Ishikawa (cell line): Measurements from ENCODE around the gene CCDC7.

Experiments used
- CEBPB ChIP-seq: IDR thresholded peaks from 2 replicates; pipeline ENCODE4 v1.6.1; 2012
- CREB1 ChIP-seq: IDR thresholded peaks from 2 replicates; pipeline ENCODE4 v1.6.1; 2012; ENCODE audit warnings: low read depth
- EGR1 ChIP-seq: IDR thresholded peaks from 2 replicates; pipeline ENCODE4 v1.6.1; 2012
- EP300 ChIP-seq: IDR thresholded peaks from 2 replicates; pipeline ENCODE4 v1.6.1; 2012; ENCODE audit warnings: borderline replicate concordance
- FOXM1 ChIP-seq: IDR thresholded peaks from 2 replicates; pipeline ENCODE4 v1.6.1; 2012; ENCODE audit warnings: low read depth, borderline replicate concordance
- NFIC ChIP-seq: IDR thresholded peaks from 2 replicates; pipeline ENCODE4 v1.6.1; 2012
- RAD21 ChIP-seq: IDR thresholded peaks from 2 replicates; pipeline ENCODE4 v1.6.1; 2012; ENCODE audit warnings: low read depth
- TAF1 ChIP-seq: IDR thresholded peaks from 2 replicates; pipeline ENCODE4 v1.6.1; 2012; ENCODE audit warnings: low read depth, mild to moderate bottlenecking
- TCF12 ChIP-seq: IDR thresholded peaks from 2 replicates; pipeline ENCODE4 v1.6.1; 2012; ENCODE audit warnings: low read depth
- TEAD4 ChIP-seq: IDR thresholded peaks from 2 replicates; pipeline ENCODE4 v1.6.1; 2012
- USF1 ChIP-seq: IDR thresholded peaks from 2 replicates; pipeline ENCODE4 v1.6.1; 2012
- YY1 ChIP-seq: IDR thresholded peaks from 2 replicates; pipeline ENCODE4 v1.6.1; 2012; ENCODE audit warnings: low read depth
- ZBTB7A ChIP-seq: IDR thresholded peaks from 2 replicates; pipeline ENCODE4 v1.6.1; 2012; ENCODE audit warnings: low read depth
- TF ChIP-seq, protein P1 (sequence below): IDR thresholded peaks from 2 replicates; pipeline ENCODE4 v1.6.1; 2012
- TF ChIP-seq, protein P2 (sequence below): IDR thresholded peaks from 2 replicates; pipeline ENCODE4 v1.6.1; 2012; ENCODE audit warnings: low read depth, mild to moderate bottlenecking

CCDC7 gene

DNA sequence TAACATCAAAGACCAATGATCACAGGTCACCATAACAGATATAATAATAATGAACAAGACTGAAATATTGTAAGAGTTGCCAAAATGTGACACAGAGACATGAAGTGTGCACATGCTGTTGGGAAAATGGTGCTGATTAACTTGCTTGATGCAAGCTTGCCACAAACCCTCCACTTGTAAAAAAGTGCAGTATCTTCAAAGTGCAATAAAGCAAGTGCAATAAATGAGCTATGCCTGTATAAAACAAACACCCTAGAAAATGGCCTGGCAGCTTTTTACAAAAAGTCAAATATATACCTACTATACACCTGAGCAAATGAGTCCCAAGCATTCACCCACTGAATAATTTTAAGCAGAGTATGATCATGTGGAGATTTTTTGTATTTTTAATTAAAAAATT lies 9.7 kb upstream of the CCDC7 start:
- TF ChIP-seq, protein P1, sequence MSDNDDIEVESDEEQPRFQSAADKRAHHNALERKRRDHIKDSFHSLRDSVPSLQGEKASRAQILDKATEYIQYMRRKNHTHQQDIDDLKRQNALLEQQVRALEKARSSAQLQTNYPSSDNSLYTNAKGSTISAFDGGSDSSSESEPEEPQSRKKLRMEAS: no peak
- TF ChIP-seq NFIC: no peak
- TF ChIP-seq RAD21: no peak
- TF ChIP-seq TCF12: no peak
- TF ChIP-seq EP300: no peak
- TF ChIP-seq YY1: no peak
- TF ChIP-seq, protein P2, sequence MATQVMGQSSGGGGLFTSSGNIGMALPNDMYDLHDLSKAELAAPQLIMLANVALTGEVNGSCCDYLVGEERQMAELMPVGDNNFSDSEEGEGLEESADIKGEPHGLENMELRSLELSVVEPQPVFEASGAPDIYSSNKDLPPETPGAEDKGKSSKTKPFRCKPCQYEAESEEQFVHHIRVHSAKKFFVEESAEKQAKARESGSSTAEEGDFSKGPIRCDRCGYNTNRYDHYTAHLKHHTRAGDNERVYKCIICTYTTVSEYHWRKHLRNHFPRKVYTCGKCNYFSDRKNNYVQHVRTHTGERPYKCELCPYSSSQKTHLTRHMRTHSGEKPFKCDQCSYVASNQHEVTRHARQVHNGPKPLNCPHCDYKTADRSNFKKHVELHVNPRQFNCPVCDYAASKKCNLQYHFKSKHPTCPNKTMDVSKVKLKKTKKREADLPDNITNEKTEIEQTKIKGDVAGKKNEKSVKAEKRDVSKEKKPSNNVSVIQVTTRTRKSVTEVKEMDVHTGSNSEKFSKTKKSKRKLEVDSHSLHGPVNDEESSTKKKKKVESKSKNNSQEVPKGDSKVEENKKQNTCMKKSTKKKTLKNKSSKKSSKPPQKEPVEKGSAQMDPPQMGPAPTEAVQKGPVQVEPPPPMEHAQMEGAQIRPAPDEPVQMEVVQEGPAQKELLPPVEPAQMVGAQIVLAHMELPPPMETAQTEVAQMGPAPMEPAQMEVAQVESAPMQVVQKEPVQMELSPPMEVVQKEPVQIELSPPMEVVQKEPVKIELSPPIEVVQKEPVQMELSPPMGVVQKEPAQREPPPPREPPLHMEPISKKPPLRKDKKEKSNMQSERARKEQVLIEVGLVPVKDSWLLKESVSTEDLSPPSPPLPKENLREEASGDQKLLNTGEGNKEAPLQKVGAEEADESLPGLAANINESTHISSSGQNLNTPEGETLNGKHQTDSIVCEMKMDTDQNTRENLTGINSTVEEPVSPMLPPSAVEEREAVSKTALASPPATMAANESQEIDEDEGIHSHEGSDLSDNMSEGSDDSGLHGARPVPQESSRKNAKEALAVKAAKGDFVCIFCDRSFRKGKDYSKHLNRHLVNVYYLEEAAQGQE: no peak
- no peak for TF ChIP-seq ZBTB7A
- no peak for TF ChIP-seq TAF1
- TF ChIP-seq CREB1: no peak
- no peak for TF ChIP-seq FOXM1
- TF ChIP-seq EGR1: no peak
- TF ChIP-seq CEBPB: no peak
- no peak for TF ChIP-seq TEAD4
- no peak for TF ChIP-seq USF1

GRCh38 chr10:32437334-32437733 lies 8.6 kb upstream of the CCDC7 start:
- no peak for TF ChIP-seq TAF1
- TF ChIP-seq EP300: no peak
- TF ChIP-seq FOXM1: no peak
- TF ChIP-seq, protein P1: no peak
- no peak for TF ChIP-seq CREB1
- no peak for TF ChIP-seq YY1
- no peak for TF ChIP-seq CEBPB
- no peak for TF ChIP-seq NFIC
- no peak for TF ChIP-seq USF1
- no peak for TF ChIP-seq TEAD4
- TF ChIP-seq ZBTB7A: no peak
- no peak for TF ChIP-seq TCF12
- no peak for TF ChIP-seq RAD21
- no peak for TF ChIP-seq EGR1
- TF ChIP-seq, protein P2: no peak

DNA sequence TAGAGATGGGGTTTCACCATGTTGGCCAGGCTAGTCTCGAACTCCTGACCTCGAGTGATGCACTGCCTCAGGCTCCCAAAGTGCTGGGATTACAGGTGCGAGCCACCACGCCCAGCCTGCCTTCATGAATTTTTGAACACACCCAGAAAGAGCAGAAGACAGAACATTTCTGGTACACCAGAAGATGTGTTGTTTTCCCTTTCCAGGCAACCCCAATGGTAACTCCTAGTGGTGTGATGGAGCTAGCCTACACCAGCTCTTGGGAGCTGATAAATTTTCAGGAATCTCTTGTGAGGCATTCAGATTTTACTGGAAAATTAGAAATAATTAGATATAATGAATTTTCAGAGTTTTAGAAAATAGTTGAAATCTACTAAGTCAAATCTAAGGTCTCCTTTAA lies 904 bp upstream of the CCDC7 start:
- TF ChIP-seq EP300 (no peak), USF1 (no peak), TCF12 (no peak), TAF1 (no peak), EGR1 (no peak), CEBPB (no peak), NFIC (no peak), CREB1 (no peak), ZBTB7A (no peak), YY1 (no peak), RAD21 (no peak), TEAD4 (no peak), FOXM1 (no peak)
- TF ChIP-seq, protein P2: no peak
- TF ChIP-seq, protein P1: no peak
